HG03095 (cell line): ENCODE data around the gene CHCT1.
"Not testable (repeated sequence)": the region's sequence is repeated elsewhere in the genome, so short reads cannot be mapped to it uniquely, and the experiment has no call there.

ENCODE experiments used
- ATAC-seq: cut with Tn5 transposase; IDR thresholded peaks from one replicate; pipeline ENCODE4 v1.9.1; 2021; ENCODE audit warnings: moderate library complexity; ENCODE audit not compliant: unreplicated experiment

The CHCT1 gene

GRCh38 chr17:60422162-60422665 lies at the start of gene CHCT1:
TSS of gene CHCT1 (plus strand) at chr17:60422489. CDS start at chr17:60422593, 104 bp downstream.
- no peak for ATAC-seq

GRCh38 chr17:60372790-60373483 lies 49.4 kb upstream of the CHCT1 start:
- no peak for ATAC-seq

GRCh38 chr17:60378187-60378586 lies 44.1 kb upstream of the CHCT1 start:
- ATAC-seq: not testable (repeated sequence)

GRCh38 chr17:60379461-60379860 lies 42.8 kb upstream of the CHCT1 start:
- ATAC-seq: not testable (repeated sequence)

GRCh38 chr17:60381958-60382357 lies 40.3 kb upstream of the CHCT1 start:
- no peak for ATAC-seq

GRCh38 chr17:60383379-60383778 lies 38.9 kb upstream of the CHCT1 start:
- ATAC-seq: no peak

- not testable (repeated sequence) for ATAC-seq
Observed at GRCh38 chr17:60384921-60385320, 37.4 kb upstream of the CHCT1 start.

GRCh38 chr17:60386147-60387058 lies 35.9 kb upstream of the CHCT1 start:
- ATAC-seq: no peak

- ATAC-seq: no peak
Observed at GRCh38 chr17:60387666-60388065, 34.6 kb upstream of the CHCT1 start.

- ATAC-seq: no peak
Observed at GRCh38 chr17:60388742-60389141, 33.5 kb upstream of the CHCT1 start.

GRCh38 chr17:60390186-60390585 lies 32.1 kb upstream of the CHCT1 start:
- no peak for ATAC-seq

- no peak for ATAC-seq
Observed at GRCh38 chr17:60390925-60391470, 31.3 kb upstream of the CHCT1 start.

- ATAC-seq: peak; percentile 11
Observed at GRCh38 chr17:60391471-60392041, 30.7 kb upstream of the CHCT1 start.

GRCh38 chr17:60392042-60392844 lies 30.0 kb upstream of the CHCT1 start, which contains the start of gene USP32:
TSS of gene USP32 (minus strand) at chr17:60392133. CDS start at chr17:60391939, 194 bp downstream.
- peak; percentile 81 for ATAC-seq

- no peak for ATAC-seq
Observed at GRCh38 chr17:60392845-60393702, 29.2 kb upstream of the CHCT1 start.

GRCh38 chr17:60393840-60394723 lies 28.2 kb upstream of the CHCT1 start:
- ATAC-seq: no peak

GRCh38 chr17:60395508-60396065 lies 26.7 kb upstream of the CHCT1 start:
- no peak for ATAC-seq

GRCh38 chr17:60396412-60396811 lies 25.9 kb upstream of the CHCT1 start:
- no peak for ATAC-seq
